WTC11 (cell line): ENCODE measurements around the gene MAPKAP1. TPM values are rescaled to one million over a fixed set of nuclear protein-coding genes. Genes with fewer than 3 reads are reported as not detected.

ENCODE experiments used
- ATAC-seq: fragments of 200-7000 bp; cut with Tn5 transposase; 2 replicates; pipeline ENCODE4 v1.10.0; 2021; ENCODE audit warnings: mild to moderate bottlenecking, moderate library complexity
- CTCF ChIA-PET: fragments of 300-600 bp; sonication (Branson Sonifier 250); formaldehyde crosslinking; loops from one replicate; lab custom pipeline; 2021; ENCODE audit warnings: antibody characterized with exemption; lab: Charles Lee
- POLR2A ChIA-PET: fragments of 350-600 bp; sonication (Branson Sonifier 250); formaldehyde crosslinking; loops from one replicate; lab custom pipeline; 2021; ENCODE audit warnings: antibody characterized with exemption; lab: Charles Lee
- DNase-seq: peaks from one replicate; pipeline ENCODE4 v3.0.0; 2021; ENCODE audit warnings: low spot score
- H3K27ac Mint-ChIP-seq: 2 replicates; pipeline ENCODE4 v1.8.0; 2021; ENCODE audit warnings: mixed read lengths
- H3K27me3 Mint-ChIP-seq: 2 replicates; pipeline ENCODE4 v1.8.0; 2021; ENCODE audit warnings: low read depth, mild to moderate bottlenecking, moderate library complexity, mixed read lengths
- H3K36me3 Mint-ChIP-seq: 2 replicates; pipeline ENCODE4 v1.8.0; 2021; ENCODE audit warnings: mixed read lengths
- H3K4me1 Mint-ChIP-seq: 2 replicates; pipeline ENCODE4 v1.8.0; 2022; ENCODE audit warnings: mixed read lengths
- H3K4me3 Mint-ChIP-seq: 2 replicates; pipeline ENCODE4 v1.8.0; 2021; ENCODE audit warnings: mild to moderate bottlenecking, moderate library complexity, mixed read lengths
- H3K9me3 Mint-ChIP-seq: 2 replicates; pipeline ENCODE4 v1.8.0; 2021; ENCODE audit warnings: mixed read lengths
- ELF4 ChIP-seq: sonication (generic); formaldehyde crosslinking; IDR thresholded peaks from 2 replicates; pipeline ENCODE4 v1.8.1; 2022; ENCODE audit warnings: low read depth, mild to moderate bottlenecking, moderate library complexity, missing genetic modification reagents
- FOXJ3 ChIP-seq: sonication (generic); formaldehyde crosslinking; IDR thresholded peaks from 2 replicates; pipeline ENCODE4 v1.9.0; 2021; ENCODE audit warnings: missing genetic modification reagents, mild to moderate bottlenecking, borderline replicate concordance
- FOXK1 ChIP-seq: sonication (generic); formaldehyde crosslinking; IDR thresholded peaks from 2 replicates; pipeline ENCODE4 v1.8.0; 2022; ENCODE audit warnings: mild to moderate bottlenecking, moderate library complexity, missing genetic modification reagents
- GABPB1 ChIP-seq: sonication (generic); formaldehyde crosslinking; IDR thresholded peaks from 2 replicates; pipeline ENCODE4 v1.8.1; 2023; ENCODE audit warnings: mild to moderate bottlenecking, missing genetic modification reagents
- GTF2I ChIP-seq: fragments of 250-450 bp; sonication (Bioruptor Pico); conservative IDR thresholded peaks from 2 replicates; pipeline ENCODE4 v1.4.0; 2021; ENCODE audit warnings: mild to moderate bottlenecking
- HMGA2 ChIP-seq: fragments of 250-450 bp; sonication (Bioruptor Pico); IDR thresholded peaks from 2 replicates; pipeline ENCODE4 v1.4.0; 2021; ENCODE audit warnings: mild to moderate bottlenecking, moderate library complexity
- NR2C2 ChIP-seq: sonication (generic); formaldehyde crosslinking; IDR thresholded peaks from 2 replicates; pipeline ENCODE4 v1.8.0; 2022; ENCODE audit warnings: mild to moderate bottlenecking, missing genetic modification reagents
- RORB ChIP-seq: fragments of 250-450 bp; sonication (Bioruptor Pico); IDR thresholded peaks from 2 replicates; pipeline ENCODE4 v1.9.0; 2021; ENCODE audit warnings: mild to moderate bottlenecking
- TEAD1 ChIP-seq: sonication (generic); formaldehyde crosslinking; IDR thresholded peaks from 2 replicates; pipeline ENCODE4 v1.8.0; 2022; ENCODE audit warnings: mild to moderate bottlenecking, missing genetic modification reagents
- TEAD4 ChIP-seq: sonication (generic); formaldehyde crosslinking; IDR thresholded peaks from 2 replicates; pipeline ENCODE4 v1.8.0; 2022; ENCODE audit warnings: mild to moderate bottlenecking, missing genetic modification reagents
- ZBTB21 ChIP-seq: sonication (generic); formaldehyde crosslinking; IDR thresholded peaks from 2 replicates; pipeline ENCODE4 v1.8.1; 2023; ENCODE audit warnings: mild to moderate bottlenecking, missing genetic modification reagents, borderline replicate concordance
- ZNF219 ChIP-seq: sonication (generic); formaldehyde crosslinking; IDR thresholded peaks from 2 replicates; pipeline ENCODE4 v1.8.0; 2023; ENCODE audit warnings: missing genetic modification reagents, mild to moderate bottlenecking, borderline replicate concordance
- ZNF232 ChIP-seq: sonication (generic); formaldehyde crosslinking; IDR thresholded peaks from 2 replicates; pipeline ENCODE4 v1.8.0; 2022; ENCODE audit warnings: mild to moderate bottlenecking, missing genetic modification reagents
- ZNF396 ChIP-seq: fragments of 250-450 bp; sonication (Bioruptor Pico); IDR thresholded peaks from 2 replicates; pipeline ENCODE4 v1.8.0; 2021; ENCODE audit warnings: mild to moderate bottlenecking, moderate library complexity, borderline replicate concordance
- total RNA-seq: library from RNA; stranded (reverse); gene quantifications from 3 replicates; pipeline ENCODE4 v1.2.3, GENCODE V29; 2021
- TF ChIP-seq, protein P1 (sequence below): sonication (generic); formaldehyde crosslinking; IDR thresholded peaks from 2 replicates; pipeline ENCODE4 v1.8.0; 2023; ENCODE audit warnings: mild to moderate bottlenecking, missing genetic modification reagents
- TF ChIP-seq, protein P2 (sequence below): fragments of 250-450 bp; sonication (Bioruptor Pico); IDR thresholded peaks from 2 replicates; pipeline ENCODE4 v1.9.0; 2021; ENCODE audit warnings: mild to moderate bottlenecking, borderline replicate concordance
- TF ChIP-seq, protein P3 (sequence below): sonication (generic); formaldehyde crosslinking; IDR thresholded peaks from 2 replicates; pipeline ENCODE4 v1.8.1; 2023; ENCODE audit warnings: mild to moderate bottlenecking, missing genetic modification reagents
- TF ChIP-seq, protein P4 (sequence below): fragments of 250-450 bp; sonication (Bioruptor Pico); IDR thresholded peaks from 2 replicates; pipeline ENCODE4 v1.9.0; 2021; ENCODE audit warnings: moderate library complexity, mild to moderate bottlenecking, inconsistent platforms, borderline replicate concordance
- TF ChIP-seq, protein P5 (sequence below): sonication (generic); formaldehyde crosslinking; IDR thresholded peaks from 2 replicates; pipeline ENCODE4 v1.8.1; 2022; ENCODE audit warnings: low read depth, mild to moderate bottlenecking, moderate library complexity, missing genetic modification reagents, borderline replicate concordance
- TF ChIP-seq, protein P6 (sequence below): fragments of 250-450 bp; sonication (Bioruptor Pico); IDR thresholded peaks from 2 replicates; pipeline ENCODE4 v2.1.2; 2022; ENCODE audit warnings: mild to moderate bottlenecking, moderate library complexity

The MAPKAP1 gene
- total RNA-seq, 1 experiment from 2014 or later: 111 TPM

DNA sequence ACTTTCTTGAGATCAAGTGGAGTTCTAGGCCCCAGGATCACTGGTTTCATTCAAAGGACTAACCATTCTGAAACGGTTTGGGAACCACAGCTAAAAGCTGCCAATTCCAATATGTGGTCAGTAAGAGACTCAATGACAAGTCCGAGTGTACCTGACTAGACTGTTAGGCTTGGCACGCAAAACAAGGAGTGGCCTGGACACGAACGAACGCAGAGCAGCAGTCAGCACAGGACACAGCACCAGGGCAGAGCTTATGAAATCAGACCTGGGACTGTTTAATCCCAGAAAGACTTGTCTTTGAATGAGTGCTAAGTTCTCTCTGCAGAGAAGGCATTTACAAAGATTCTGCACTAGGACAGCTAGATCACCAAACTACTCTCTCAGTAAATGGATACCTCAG lies 231.6 kb downstream of the MAPKAP1 start:
- no peak for DNase-seq
- ChIA-PET CTCF (interaction anchor here (1.5 kb wide), 1 partner anchor 13 kb away, joined by 3 read pairs; no protein-coding TSS in a partner anchor), POLR2A (no interaction called here)
- H3K9me3 Mint-ChIP-seq: no peaks in the 10 kb centered on the region
- H3K27me3 Mint-ChIP-seq: no peaks in the 10 kb centered on the region
- H3K4me3 Mint-ChIP-seq: no peak overlapping the region
- H3K4me1 Mint-ChIP-seq: peaks cover 18% of the 10 kb centered on the region
- no peak overlapping the region; the same call in 1 of the 2 replicates for H3K27ac Mint-ChIP-seq
- TF ChIP-seq, protein P1, sequence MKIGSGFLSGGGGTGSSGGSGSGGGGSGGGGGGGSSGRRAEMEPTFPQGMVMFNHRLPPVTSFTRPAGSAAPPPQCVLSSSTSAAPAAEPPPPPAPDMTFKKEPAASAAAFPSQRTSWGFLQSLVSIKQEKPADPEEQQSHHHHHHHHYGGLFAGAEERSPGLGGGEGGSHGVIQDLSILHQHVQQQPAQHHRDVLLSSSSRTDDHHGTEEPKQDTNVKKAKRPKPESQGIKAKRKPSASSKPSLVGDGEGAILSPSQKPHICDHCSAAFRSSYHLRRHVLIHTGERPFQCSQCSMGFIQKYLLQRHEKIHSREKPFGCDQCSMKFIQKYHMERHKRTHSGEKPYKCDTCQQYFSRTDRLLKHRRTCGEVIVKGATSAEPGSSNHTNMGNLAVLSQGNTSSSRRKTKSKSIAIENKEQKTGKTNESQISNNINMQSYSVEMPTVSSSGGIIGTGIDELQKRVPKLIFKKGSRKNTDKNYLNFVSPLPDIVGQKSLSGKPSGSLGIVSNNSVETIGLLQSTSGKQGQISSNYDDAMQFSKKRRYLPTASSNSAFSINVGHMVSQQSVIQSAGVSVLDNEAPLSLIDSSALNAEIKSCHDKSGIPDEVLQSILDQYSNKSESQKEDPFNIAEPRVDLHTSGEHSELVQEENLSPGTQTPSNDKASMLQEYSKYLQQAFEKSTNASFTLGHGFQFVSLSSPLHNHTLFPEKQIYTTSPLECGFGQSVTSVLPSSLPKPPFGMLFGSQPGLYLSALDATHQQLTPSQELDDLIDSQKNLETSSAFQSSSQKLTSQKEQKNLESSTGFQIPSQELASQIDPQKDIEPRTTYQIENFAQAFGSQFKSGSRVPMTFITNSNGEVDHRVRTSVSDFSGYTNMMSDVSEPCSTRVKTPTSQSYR (CRISPR knock-in tag): no peak
- no peak for TF ChIP-seq TEAD1 (CRISPR knock-in tag)
- TF ChIP-seq ZBTB21 (CRISPR knock-in tag): no peak
- TF ChIP-seq, protein P2, sequence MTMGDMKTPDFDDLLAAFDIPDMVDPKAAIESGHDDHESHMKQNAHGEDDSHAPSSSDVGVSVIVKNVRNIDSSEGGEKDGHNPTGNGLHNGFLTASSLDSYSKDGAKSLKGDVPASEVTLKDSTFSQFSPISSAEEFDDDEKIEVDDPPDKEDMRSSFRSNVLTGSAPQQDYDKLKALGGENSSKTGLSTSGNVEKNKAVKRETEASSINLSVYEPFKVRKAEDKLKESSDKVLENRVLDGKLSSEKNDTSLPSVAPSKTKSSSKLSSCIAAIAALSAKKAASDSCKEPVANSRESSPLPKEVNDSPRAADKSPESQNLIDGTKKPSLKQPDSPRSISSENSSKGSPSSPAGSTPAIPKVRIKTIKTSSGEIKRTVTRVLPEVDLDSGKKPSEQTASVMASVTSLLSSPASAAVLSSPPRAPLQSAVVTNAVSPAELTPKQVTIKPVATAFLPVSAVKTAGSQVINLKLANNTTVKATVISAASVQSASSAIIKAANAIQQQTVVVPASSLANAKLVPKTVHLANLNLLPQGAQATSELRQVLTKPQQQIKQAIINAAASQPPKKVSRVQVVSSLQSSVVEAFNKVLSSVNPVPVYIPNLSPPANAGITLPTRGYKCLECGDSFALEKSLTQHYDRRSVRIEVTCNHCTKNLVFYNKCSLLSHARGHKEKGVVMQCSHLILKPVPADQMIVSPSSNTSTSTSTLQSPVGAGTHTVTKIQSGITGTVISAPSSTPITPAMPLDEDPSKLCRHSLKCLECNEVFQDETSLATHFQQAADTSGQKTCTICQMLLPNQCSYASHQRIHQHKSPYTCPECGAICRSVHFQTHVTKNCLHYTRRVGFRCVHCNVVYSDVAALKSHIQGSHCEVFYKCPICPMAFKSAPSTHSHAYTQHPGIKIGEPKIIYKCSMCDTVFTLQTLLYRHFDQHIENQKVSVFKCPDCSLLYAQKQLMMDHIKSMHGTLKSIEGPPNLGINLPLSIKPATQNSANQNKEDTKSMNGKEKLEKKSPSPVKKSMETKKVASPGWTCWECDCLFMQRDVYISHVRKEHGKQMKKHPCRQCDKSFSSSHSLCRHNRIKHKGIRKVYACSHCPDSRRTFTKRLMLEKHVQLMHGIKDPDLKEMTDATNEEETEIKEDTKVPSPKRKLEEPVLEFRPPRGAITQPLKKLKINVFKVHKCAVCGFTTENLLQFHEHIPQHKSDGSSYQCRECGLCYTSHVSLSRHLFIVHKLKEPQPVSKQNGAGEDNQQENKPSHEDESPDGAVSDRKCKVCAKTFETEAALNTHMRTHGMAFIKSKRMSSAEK: no peak
- TF ChIP-seq ELF4 (CRISPR knock-in tag): no peak
- no peak for TF ChIP-seq TEAD4 (CRISPR knock-in tag)
- TF ChIP-seq, all 79 proteins: peak for 0
- H3K36me3 Mint-ChIP-seq: peaks cover 9% of the 10 kb centered on the region; the same call in 1 of the 2 replicates
- no peak for ATAC-seq

DNA sequence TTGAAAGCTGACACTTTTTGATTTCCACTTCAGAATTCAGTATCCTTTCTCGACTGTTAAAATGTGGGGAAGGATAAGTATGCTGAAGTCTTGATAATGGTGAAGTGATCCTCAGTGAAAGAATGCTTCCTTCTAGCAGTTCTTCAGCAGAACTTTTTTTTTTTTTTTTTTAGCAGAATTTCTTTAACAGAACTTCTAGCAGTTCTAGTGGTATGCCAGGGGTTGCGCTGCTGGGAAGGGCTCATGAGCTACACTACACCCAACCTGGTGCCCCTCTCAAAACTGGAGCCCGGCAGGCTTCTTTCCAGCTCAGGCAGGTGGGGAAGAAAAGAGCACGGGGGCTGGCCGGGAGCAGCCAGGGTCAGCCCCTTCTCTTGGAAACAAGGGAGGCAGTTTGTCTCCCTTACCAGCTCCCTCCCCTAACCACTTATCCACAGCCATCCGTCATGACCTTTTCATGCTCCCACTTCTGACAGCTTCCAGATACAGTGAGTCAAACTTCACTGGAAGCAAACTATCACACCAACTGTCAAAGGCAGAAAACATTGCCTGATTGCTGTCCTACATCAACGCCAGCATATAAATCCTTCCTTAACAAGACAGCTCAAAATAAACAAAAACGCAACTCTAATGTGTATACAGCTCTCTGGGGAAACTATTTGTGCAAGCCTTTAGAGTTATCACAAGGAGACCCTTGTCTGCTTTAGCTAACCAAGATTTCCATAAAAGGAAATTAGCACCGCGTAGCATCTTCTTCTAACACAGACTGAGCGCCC lies 233.9 kb downstream of the MAPKAP1 start:
- 0 out of 2 replicates have a peak overlapping the region, but pooled peaks have one; percentile 60 for H3K27ac Mint-ChIP-seq
- no peak overlapping the region for H3K4me3 Mint-ChIP-seq
- TF ChIP-seq, protein P3, sequence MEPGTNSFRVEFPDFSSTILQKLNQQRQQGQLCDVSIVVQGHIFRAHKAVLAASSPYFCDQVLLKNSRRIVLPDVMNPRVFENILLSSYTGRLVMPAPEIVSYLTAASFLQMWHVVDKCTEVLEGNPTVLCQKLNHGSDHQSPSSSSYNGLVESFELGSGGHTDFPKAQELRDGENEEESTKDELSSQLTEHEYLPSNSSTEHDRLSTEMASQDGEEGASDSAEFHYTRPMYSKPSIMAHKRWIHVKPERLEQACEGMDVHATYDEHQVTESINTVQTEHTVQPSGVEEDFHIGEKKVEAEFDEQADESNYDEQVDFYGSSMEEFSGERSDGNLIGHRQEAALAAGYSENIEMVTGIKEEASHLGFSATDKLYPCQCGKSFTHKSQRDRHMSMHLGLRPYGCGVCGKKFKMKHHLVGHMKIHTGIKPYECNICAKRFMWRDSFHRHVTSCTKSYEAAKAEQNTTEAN (CRISPR knock-in tag): no peak
- TF ChIP-seq GABPB1 (CRISPR knock-in tag): no peak
- no peak for TF ChIP-seq ZNF396 (CRISPR knock-in tag)
- TF ChIP-seq ZNF219 (CRISPR knock-in tag): no peak
- TF ChIP-seq, protein P4, sequence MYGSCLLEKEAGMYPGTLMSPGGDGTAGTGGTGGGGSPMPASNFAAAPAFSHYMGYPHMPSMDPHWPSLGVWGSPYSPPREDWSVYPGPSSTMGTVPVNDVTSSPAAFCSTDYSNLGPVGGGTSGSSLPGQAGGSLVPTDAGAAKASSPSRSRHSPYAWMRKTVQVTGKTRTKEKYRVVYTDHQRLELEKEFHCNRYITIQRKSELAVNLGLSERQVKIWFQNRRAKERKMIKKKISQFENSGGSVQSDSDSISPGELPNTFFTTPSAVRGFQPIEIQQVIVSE (CRISPR knock-in tag): peak; percentile 75; the same call in 1 of the 2 replicates
- TF ChIP-seq HMGA2 (CRISPR knock-in tag): no peak
- TF ChIP-seq ZNF232: no peak
- TF ChIP-seq FOXJ3 (CRISPR knock-in tag): no peak
- peak; percentile 79; the same call in 1 of the 2 replicates for TF ChIP-seq RORB
- TF ChIP-seq FOXK1 (CRISPR knock-in tag): no peak
- TF ChIP-seq GTF2I (CRISPR knock-in tag): no peak
- TF ChIP-seq, protein P5, sequence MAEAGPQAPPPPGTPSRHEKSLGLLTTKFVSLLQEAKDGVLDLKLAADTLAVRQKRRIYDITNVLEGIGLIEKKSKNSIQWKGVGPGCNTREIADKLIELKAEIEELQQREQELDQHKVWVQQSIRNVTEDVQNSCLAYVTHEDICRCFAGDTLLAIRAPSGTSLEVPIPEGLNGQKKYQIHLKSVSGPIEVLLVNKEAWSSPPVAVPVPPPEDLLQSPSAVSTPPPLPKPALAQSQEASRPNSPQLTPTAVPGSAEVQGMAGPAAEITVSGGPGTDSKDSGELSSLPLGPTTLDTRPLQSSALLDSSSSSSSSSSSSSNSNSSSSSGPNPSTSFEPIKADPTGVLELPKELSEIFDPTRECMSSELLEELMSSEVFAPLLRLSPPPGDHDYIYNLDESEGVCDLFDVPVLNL (CRISPR knock-in tag): no peak
- TF ChIP-seq, protein P6, sequence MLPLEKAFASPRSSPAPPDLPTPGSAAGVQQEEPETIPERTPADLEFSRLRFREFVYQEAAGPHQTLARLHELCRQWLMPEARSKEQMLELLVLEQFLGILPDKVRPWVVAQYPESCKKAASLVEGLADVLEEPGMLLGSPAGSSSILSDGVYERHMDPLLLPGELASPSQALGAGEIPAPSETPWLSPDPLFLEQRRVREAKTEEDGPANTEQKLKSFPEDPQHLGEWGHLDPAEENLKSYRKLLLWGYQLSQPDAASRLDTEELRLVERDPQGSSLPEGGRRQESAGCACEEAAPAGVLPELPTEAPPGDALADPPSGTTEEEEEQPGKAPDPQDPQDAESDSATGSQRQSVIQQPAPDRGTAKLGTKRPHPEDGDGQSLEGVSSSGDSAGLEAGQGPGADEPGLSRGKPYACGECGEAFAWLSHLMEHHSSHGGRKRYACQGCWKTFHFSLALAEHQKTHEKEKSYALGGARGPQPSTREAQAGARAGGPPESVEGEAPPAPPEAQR (CRISPR knock-in tag): no peak
- no peak for TF ChIP-seq NR2C2 (CRISPR knock-in tag)
- TF ChIP-seq, all 79 proteins: peak for 2

More for the DNA sequence above, 233.9 kb downstream of the MAPKAP1 start:
- CTCF ChIA-PET: interaction anchor here (0.7 to 1.7 kb wide), 9 partner anchors 10 to 337 kb away, joined by 3 to 7 read pairs (median 5); no protein-coding TSS in a partner anchor
- peaks cover 15% of the 10 kb centered on the region for H3K4me1 Mint-ChIP-seq
- H3K27me3 Mint-ChIP-seq: no peaks in the 10 kb centered on the region
- POLR2A ChIA-PET: interaction anchor here (1.2 kb wide), 1 partner anchor 85 kb away, joined by 9 read pairs; no protein-coding TSS in a partner anchor
- H3K9me3 Mint-ChIP-seq: no peaks in the 10 kb centered on the region
- ATAC-seq (peak; percentile 85), DNase-seq (peak; percentile 45)
- no peaks in the 10 kb centered on the region for H3K36me3 Mint-ChIP-seq
